Kidney capillary endothelial cell (primary cell): ENCODE data around the gene HYAL2.
A peak's percentile ranks its signal among the peaks of the same experiment; 100 is the strongest.

ENCODE experiments used
- DNase-seq: peaks from one replicate; pipeline ENCODE4 v3.0.0-alpha.2; 2018; ENCODE audit warnings: low spot score

Gene HYAL2, protein sequence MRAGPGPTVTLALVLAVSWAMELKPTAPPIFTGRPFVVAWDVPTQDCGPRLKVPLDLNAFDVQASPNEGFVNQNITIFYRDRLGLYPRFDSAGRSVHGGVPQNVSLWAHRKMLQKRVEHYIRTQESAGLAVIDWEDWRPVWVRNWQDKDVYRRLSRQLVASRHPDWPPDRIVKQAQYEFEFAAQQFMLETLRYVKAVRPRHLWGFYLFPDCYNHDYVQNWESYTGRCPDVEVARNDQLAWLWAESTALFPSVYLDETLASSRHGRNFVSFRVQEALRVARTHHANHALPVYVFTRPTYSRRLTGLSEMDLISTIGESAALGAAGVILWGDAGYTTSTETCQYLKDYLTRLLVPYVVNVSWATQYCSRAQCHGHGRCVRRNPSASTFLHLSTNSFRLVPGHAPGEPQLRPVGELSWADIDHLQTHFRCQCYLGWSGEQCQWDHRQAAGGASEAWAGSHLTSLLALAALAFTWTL

DNA sequence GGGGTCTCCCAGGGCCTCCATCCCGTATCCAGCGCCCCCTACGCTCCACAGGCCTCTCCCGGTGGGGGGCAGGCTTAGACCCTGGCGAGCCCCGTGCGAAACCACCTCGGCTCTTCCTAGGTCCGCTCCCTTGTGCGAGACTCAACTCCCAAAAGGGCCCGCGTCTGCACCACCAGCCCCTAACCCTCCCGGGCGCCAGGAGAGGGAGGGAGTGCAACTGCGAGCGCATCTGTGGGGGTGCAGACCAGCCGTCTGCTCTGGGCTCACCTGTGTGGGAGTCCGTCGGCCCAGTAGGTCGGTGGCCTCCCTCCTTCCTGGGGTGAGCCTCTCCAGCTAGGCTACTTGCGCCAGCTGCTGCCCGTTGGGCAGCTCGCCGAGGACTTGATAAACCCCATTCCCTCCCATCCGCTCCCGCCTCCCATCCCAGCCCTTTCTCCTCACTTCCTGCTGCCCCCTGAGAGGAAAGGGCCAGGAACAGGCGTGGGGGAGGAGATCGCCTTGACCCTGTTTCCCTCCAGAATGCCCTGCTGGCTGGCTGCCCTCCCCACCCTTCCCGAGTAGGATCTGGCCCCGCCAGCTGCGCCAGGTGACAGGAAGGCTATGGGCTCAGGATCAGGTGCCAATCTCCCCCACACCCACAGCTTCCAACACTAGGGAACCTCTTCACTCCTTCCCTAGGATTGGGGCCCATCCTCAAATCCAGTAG lies at the start of gene HYAL2:
Gene HYAL2 (minus strand): TSS at position 360 of the 706 bp plus-strand sequence. CDS start 2,256 bp downstream, outside the sequence.
- peak; percentile 69 for DNase-seq

DNA sequence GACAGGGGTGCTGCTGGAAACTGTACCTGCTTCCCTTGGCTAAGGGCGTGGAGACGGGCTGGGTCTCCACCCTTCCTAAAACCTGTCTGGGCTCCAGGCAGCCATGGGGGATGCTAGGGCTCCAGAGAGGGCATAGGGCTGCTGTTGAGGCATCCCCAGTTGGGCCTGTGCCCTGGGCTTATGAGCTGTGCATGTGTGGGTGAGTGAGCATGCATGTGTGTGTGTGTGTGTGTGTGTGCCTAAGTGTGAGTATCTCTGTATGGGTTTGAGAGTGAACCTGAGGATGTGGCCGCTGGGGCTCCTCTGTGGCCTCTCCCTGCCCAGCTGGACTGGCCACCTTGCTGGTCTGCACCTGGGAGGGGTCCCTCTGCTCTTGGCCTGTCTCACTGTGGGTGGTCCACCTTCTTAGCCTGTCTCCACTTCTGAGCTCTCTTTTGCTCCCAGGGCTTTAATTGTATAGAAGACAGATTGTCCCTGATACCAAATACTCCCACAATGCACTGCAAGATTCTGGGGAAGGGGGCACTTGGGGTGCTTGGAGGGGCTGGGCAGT lies 48.7 kb upstream of the HYAL2 start:
- DNase-seq, result no peak

DNA sequence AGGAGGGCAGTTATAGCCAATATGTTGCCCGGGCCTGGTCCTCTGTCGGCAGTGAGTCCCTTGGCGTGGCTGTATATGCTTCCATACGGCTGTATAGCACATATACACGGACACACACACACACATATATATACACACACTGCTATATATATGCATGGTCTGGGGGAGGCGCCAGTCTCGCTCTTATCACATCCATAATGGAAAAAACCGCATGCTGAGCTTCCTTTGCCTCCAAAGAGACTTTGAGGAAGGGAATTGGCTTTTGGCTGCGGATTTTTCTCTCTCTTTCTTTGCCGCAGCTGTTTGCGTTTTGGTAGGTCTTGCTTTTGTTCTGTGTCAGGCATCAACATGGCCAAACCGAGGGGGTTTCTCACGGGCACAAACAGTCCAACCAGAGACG lies 48.0 kb upstream of the HYAL2 start:
- DNase-seq, result no peak

DNA sequence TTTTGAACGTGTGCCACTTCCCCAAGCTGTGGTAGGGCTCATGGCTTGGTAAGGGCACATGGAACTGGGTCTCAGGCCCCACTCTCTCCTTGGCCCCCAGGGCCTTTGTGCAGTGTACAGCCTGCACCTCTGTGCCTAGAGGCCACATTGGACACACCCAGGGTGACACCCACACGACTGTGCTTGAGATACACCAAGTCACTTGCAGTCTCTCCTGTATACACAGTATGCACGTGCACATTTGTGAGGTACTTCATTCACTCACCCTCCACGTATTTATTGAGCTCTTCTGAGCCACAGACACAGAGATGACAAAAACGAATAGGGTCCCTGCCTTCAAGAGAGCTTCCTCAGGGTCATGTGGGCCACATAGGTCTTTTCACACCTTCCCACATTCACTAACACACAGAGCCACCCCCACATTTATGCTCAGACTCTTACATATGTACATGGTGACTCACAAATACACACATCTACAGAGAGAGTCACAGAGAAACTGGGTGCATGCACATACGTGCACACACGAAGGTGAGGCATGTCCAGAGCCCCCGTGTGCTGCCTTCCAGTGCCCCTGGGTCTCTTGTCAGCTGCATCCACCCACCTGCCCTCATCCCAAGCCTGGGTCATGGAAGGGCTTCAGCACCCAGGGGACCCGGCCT lies 46.6 kb upstream of the HYAL2 start:
- no peak for DNase-seq

DNA sequence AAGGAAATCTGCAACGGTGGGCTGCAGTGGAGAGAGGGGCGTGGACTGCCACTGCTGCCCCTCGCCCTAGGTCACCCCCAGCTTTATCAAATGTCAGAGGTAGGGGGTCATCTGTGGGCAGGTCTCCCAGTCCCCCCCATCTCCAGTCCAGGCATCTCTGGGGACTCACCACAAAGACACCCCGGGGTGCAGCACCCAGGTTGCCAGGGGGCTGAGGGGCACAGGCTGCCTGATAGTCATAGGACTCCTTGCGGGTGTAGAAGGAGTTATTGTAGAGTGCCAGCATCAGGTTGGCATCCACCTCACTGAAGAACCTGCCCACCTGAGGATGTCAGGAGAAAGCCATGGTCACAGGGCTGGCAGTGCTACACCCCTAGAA lies 43.3 kb upstream of the HYAL2 start:
- no peak for DNase-seq

DNA sequence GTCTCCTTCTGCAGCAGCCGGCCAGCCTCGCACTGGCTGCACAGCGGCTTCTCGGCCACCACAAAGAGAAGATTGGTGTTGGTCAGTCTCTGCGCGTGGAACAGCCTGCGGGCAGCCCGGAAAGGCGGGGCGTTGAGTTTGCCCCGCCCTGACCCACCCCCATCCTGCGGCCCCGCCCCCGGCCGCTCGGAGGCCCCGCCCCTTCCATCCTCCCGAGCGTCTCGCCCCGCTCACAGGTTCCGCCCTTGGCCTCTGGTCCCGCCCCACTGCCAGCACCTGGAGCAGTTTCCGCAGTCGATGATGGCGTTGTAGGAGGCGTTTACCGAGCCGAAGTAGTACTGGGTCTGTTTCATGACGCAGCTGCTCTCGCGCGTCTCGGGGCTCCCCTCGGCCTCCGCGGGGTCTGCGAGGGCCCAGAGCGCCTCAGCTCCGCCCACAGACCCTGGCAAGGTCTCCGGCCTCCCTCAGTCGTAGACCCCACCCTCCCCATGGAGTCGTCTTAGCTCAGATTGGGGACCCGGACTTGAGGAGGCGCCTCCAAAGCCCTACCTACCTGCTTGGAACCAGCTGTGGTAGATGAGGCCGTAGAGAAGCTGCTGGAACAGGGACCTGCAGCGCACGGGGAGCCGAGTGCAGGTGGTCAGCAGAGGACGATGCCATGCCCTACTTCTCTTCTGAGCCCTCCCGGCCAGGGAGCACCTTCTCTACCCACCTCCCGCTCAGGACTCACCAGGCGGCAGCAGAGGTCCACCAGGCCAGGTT lies 42.7 kb upstream of the HYAL2 start:
- peak; percentile 67 for DNase-seq

DNA sequence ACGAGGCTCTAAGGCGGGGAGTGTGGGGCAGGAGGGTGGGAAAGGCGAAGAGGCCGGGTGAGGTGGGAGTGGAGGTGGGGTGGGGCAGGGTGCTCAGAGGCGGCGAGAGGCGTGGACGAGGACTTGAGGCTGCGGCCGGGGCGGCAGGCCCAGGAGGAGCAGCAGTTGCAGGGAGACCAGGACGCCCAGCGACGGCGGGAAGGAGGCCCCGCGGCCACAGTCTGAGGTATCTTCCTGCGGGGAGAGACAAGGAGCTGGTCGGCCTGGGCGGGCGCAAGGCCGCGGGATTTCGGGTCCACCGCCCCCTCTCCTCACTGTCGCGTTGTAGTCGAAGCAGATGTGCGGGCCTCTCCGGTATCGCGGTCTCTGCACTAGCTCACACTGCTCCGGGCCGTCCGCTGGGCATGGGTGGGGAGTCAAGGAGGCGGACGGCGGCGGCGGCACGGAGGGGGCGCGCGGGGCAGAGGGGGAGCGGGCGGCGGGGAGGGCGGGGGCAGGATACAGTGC lies 42.1 kb upstream of the HYAL2 start:
- DNase-seq, result no peak

DNA sequence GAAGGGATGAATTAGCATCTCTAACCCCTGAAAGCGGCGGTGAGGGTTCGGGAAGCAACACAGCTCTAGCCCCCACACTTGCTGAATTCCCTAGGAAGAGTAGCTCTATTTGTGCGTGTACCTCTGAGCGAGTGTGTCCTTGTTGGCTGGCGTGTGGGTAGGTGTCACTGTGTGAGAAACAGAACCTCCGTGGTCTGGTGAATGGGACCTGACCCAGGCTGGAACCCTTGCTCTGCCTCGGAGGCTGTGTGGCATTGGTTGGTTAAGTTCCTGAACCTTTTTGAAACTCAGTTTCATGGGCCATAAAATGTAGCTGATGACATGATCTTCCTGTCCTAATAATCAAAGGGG lies 37.2 kb upstream of the HYAL2 start:
- DNase-seq, result no peak

DNA sequence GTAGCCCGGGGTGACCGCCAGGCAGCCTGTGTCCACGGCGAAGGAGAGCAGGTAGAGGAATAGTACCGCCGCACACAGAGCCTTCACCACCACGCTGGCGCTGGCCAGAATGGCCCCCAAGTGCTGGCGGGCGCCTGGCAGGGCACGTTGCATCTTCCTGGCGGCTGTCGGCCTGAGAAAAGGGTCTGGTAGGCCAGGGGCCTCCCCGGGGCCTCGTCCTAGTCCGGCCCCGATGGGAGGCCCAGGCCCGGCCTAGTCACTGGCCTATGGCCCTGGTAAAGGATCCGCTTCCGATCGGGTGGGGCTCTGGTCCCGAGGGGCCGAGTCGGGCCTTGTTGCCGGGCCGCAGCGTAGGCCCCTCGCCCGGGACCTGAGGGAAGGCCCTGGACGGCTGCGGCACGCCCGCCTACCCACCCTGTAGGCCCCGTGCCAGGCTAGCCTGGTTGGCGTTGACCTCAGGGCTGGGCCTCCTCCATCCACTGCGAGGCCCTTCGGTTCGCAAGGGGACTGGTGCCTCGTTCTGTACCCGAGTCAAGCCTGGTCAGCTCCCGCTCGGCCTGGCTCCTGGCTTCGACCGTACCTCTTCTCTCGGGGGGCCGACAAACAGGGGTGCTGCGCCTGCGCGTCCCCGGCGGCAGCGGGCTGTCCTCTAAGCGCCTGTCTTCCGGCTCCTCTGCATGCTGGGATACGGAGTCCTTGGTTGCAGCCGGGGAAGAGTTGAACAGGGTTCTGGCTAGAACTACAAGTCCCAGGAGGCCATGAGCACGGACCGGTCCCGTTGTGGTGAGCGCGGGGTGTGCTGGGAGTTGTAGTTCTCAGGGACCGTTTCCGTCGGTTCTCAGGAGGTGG lies 36.6 kb upstream of the HYAL2 start, which contains the start of gene TMEM115:
Gene TMEM115 (minus strand): TSS at position 611 of the 849 bp plus-strand sequence. CDS start 458 bp downstream, at position 153.
- DNase-seq, result peak; percentile 98

DNA sequence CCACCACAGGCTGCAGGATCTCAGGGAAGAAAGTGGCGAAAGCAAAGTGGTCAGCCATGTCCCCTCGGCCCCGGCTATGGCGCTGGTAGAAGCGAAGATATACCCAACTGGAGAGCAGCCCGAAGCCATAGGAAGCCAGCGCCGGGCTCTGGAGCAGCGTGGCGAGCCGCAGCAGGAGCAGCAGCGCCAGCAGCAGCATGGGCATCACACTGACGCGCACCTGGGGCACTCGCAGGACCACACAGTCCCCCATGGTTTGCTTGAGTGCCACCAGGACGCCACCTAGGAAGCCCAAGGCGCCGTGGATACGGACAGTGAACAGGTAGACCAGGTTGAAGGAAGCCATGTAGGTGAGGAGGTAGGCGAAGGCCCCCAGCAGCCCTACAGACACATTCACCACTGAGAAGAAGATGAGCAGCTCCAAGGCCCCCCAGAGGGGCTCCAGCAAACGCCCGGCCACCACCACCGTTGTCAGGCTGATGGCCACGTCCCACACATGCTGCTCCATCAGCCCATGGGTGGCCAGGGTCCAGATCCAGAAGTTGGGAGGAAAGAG lies 35.9 kb upstream of the HYAL2 start:
- DNase-seq, result no peak

DNA sequence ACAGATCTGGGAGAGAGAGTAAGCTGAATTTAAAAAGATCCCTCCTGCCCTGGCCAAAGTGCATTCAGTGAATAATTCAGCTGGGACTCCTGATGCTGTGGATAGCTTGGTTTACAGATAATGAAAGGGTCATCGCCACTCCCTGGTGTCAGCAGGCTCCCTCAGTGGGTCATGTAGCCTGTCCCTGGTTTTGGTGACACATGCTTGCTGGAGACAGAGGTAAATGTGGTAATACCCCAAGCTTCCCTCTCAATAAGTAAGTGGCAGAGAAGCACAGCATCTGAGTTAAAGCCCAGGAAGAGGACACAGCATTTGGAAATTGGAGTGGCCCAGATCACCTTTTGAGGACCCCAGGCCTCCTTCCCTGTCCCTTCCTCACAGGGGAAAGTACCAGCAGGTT lies 34.9 kb upstream of the HYAL2 start:
- no peak for DNase-seq

DNA sequence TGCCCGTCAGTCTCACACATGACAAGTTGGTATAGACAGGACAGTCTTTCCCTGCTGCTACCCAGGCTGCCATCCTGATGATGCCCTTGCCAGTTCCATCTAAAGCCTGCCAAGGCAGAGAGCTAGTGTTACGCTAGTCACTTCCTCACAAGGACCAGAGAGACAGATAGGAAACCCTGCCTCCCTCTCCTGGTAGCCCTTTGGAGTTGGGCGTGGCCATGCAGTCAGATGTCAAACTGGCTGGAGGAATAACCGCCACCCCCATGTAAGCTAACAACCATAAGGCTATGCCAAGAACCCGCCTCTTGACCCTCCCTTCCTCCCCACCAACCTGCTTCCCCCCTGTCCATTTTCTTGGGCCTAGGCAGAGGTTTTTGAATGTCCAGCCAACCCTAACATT lies 34.0 kb upstream of the HYAL2 start:
- DNase-seq, result no peak

DNA sequence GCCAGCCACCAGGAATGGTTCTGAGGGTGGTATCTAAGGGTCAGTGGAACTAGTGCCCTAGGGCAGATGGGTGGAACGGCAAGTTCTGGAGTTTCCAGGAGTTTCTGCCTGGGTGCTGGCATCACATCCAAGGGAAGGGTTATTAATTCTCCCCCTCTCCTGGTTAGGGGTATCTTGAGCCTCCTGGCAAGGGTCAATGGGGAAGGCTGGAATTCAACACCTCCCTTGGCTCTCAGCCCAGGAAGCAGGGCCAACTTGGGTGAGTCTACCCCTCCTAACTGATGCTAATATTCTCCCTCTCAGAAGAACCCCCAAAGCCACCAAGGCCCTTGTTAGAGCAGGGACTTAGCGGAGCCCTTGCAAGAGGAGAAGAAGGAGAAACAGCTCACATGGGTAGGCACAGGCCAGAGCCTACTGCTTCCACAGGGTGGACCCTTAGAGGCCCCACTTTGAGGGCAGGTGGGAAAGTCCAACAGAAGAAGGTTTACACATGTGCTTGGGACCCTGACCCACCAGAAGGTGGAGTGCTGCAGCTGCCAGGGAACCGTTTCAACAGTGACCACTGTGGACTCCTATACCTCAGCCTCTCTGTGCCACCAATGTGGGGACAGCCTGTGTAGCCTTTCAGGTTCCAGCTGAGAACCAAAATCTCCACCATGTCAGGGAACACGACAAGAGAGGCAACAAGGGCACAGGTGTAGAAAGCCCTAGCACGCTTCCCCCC lies 33.4 kb upstream of the HYAL2 start:
- no peak for DNase-seq

DNA sequence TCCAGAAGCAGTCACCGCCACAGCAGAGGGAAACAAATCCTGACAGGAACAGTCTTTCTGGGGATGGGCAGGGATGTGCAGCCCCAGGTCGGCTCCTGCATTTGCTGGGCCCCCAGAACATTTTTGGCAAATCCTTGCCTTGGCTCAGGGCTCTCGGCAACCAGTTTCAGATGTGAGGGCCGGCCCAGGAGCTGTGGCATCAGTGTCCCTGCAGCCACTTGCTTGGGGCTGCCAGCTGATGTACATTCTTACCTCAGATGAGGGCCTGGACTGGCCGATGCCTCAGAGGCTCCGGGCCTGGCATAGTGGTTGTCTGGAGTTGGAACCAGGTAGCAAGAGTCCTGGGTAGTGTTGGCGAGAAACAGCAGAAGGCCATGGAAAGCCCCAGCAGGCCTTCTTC lies 32.3 kb upstream of the HYAL2 start:
- no peak for DNase-seq

DNA sequence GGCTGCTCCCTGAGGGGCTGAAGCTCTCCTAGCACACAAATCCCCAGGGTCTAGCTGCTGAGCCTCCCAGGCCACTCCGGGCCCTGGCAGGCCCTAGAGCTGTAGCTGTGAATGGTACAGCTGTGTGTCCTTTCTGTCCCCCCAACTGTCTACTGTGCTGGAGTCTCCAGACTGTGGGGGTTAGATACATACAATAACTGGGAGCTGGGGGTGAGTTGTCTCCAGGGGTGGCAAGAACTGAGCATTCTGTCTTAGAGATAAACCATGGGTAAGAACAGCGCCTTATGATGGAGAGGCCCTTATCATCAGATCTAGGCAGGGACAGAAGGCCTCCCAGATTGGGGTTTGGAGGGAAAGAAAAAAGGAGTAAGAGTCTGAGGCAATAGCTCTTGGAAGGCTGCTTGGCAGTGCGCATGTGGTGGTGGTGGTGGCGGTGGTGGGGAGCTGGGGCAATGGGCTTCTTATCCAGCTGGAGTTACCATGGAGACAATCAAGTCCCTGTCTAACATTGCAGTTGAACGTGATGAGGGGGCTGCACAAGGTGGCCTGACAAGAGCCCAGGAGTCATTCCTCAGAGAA lies 31.7 kb upstream of the HYAL2 start:
- no peak for DNase-seq

DNA sequence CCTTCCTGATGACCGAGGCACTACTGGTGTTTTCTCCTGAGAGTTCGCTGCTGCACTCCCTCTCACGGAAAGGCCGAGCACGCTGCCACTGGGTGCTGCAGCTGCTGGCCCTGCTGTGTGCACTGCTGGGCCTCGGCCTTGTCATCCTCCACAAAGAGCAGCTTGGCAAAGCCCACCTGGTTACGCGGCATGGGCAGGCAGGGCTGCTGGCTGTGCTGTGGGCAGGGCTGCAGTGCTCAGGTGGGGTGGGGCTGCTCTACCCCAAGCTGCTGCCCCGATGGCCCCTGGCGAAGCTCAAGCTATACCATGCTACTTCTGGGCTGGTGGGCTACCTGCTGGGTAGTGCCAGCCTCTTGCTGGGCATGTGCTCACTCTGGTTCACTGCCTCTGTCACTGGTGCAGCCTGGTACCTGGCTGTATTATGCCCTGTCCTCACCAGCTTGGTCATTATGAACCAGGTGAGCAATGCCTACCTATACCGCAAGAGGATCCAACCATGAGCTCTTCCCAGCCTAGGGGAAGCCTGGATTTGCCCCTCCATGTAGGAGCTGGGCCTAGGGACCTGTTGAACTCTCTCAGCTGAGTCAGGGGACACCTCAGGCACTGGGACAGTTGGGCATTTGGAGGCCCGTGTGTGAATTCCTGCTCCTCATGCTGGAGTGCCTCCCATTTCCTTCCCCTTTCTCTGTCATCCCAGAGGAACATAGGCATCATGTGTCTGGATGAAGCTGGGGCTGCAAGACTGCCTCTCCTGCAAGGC lies 30.9 kb upstream of the HYAL2 start:
- no peak for DNase-seq

DNA sequence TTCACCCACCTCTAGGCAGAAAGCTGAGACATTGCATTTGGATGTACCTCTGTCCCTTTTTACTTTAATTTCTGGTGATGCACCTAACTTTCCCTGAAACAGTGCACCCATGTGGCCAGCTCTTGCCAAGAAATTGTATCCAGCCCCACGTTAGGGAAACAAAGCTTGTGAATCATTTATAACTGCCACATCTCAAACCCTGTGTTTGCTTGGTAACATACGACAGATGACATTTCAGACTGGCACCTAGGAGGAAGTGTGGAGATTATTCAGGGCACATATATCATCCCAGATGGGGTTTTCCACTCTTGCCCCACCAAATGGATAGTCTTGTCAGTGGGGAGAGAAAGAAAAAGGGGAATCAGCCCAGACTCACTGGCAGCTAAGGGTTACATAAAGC lies 30.2 kb upstream of the HYAL2 start:
- no peak for DNase-seq

DNA sequence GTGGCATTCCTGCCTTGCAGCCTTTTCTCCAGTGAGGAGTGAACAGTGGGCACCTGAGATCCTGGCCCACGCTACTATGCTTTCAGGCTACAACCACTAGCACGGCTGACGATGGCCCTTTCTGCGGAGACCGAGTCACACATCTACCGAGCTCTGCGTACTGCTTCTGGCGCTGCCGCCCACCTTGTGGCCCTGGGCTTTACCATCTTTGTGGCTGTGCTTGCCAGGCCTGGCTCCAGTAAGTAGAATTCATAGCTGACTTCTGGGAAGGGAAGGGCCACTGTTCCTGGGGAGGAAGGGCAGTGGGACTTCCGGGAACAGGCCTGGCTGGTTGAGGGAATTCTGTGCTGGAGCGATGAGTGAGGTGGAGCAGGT lies 28.8 kb upstream of the HYAL2 start:
- no peak for DNase-seq
